HG03066 (cell line): ENCODE results near the gene LMAN2.

Source experiments
- ATAC-seq: cut with Tn5 transposase; IDR thresholded peaks from one replicate; pipeline ENCODE4 v1.9.1; 2021; ENCODE audit warnings: low read depth; ENCODE audit not compliant: unreplicated experiment

Gene LMAN2

DNA sequence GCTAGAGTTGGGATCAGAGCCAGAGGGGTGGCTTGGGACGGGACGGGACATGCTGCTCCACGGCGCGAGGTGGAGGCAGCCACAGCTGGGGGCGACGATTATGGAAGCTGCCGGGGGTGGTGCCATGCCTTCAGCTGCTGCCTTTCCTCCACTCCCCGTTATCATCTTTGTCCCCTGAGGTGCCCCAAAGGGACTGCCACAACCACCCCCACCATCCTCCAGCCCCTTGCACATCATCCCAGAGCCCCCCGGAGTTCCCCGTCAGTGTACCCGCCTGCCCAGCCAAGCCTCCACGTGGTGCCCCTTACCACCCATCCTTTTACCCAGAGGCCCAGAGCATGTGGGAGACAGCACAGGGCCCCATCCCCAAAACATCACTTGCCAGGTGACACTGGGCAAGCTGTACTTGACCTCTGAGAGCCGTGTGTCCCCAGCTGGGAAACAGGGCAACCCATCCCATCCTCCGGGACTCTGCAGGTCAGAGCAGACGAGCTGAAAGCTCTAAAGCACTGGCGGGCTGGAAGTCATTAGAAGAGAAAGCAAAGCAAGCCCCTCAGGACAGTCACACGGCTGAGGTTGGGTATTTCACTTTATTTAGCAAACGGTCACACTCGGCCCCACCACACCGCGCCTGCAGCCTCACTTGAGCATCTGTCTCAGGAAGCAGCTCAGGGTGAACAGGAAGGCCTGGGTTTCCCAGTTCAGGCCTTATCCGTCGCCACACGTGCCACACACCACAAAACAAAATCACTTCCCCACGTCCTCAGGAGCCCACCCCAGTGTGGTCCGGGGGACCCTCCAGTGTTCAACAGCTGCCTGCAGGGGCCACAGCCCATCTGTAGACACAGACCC, 20.3 kb downstream of the LMAN2 start:
- ATAC-seq: no peak

DNA sequence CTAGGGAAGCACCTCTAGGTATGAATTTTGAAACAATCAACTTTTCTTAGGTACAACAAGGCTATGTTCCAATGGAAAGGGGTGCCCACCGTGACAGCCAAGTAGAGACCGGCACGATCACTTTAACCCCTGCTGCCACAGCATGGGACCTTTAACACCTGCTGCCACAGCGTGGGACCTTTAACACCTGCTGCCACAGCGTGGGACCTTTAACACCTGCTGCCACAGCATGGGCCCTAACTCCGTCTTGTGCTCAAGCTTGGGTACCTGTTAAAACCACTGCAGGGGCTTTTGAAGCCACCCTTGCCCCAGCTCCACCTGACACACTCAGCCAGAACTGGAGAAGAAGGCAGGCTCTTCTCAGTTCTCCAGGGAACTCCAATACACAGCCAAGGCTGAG, 21.6 kb downstream of the LMAN2 start:
- ATAC-seq: no peak

DNA sequence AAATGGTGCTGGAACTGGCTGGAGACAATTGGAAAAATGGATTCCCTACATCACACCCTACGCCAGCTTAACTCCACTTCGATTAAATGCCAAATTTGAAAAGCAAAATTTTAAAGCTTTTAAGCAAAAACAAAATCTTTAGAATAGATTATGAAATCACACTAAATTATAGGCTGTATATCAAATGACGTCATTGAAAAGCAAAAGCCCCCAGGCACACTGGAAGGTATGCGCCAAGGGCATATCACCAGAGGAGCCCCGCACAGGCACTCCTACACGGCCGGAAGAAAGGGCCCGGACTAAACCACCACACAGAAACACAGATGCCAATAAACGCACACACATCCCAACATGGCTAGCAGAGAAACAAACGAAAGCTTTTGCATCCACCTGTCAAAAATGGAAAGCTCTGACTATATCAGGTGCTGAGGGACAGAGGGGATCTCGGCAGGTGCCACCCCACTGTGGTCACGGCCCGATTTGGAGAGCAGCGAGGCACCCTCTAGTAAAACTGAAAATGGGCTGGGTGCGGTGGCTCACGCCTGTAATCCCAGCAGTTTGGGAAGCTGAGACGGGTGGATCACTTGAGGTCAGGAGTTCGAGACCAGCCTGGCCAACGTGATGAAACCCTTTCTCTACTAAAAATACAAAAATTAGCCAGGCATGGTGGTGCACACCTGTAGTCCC, 22.8 kb downstream of the LMAN2 start:
- ATAC-seq: no peak

DNA sequence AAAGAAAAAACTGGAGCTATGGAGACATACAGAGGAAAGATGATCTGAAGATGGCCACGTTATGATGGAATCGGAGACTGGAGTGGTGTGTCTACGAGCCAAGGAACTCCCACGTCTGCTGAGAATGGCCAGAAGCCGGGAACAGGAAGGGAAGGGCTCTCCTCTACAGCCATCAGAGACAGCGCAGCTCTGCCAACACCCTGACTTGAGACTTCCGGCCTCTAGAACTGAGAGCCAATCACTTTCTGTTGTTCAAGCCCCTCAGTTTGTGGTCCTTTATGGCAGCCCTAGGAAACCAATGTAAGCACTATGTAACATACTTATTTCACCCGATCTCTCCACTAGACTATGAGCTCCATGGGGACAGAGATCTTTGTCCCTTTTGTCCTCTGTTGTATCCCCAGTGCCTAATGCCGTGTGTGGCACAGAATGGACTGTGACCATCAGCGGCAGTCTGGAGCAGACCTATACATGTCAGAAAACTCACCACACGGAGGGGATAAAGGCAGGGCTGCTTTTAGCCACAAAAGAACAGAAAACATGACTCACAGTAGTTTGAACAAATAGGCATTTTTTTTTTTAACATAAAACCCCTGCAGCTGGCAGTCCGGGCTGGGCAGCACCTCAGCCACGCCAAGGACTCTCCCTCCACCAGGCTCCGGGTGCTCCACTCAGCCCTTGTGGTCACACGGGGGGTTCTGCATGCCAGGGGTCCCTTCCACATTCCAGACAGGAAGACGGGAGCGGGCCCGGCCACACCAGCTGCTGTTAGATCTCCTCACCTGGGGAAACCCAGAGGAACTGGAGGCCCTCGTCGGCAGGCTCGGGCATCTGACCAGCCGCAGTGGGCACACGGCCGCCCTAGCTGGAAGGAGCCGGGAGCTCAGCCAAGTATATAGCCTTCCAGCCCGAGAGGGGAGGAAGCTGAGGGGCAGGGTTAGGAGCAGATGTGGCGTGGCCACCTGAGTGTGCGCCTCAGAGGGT, 23.6 kb downstream of the LMAN2 start:
- ATAC-seq: no peak

DNA sequence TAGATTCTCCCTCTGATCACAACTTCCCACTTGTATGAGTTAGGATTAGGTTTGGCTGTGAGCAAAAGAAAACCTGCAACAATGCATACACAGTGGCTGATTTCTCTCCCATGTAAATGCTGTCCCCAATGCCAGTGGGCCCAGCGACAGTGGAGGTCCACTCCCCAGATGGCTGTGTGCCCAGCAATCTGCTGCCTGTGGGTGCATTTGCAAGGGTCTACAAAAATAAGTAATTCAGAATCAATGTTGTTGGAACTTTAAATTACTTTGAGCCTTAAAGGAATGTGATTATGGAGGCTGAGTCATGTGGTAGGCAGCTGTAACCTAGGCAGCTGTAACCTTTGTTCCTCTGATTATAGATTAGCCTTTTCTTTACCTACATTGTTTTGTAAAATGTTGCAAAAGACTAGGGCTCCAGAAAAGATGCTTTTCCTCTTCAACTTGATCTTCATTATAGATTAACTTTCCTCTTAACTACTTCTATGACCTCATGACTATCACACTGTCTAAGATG, 25.5 kb downstream of the LMAN2 start:
- no peak for ATAC-seq

DNA sequence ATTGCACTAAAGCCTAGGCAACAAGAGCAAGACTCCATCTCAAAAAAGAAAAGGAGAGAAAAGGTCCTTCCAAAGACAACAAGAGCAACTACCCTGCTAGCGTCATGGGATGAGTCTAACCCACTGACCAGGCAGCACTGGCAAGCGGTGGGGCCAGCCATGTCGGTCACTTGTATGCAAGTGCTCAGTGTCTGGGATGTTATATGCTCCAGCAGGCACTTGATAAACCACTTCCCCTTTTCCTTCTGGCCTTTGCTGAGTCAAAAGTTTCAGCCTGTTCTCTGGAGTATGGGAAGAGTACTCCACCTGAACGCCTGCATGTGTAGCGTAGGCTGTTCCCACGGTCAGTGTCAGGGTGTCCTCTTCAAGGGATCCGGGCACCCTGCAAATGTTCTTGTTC, 30.6 kb downstream of the LMAN2 start:
- ATAC-seq: no peak

DNA sequence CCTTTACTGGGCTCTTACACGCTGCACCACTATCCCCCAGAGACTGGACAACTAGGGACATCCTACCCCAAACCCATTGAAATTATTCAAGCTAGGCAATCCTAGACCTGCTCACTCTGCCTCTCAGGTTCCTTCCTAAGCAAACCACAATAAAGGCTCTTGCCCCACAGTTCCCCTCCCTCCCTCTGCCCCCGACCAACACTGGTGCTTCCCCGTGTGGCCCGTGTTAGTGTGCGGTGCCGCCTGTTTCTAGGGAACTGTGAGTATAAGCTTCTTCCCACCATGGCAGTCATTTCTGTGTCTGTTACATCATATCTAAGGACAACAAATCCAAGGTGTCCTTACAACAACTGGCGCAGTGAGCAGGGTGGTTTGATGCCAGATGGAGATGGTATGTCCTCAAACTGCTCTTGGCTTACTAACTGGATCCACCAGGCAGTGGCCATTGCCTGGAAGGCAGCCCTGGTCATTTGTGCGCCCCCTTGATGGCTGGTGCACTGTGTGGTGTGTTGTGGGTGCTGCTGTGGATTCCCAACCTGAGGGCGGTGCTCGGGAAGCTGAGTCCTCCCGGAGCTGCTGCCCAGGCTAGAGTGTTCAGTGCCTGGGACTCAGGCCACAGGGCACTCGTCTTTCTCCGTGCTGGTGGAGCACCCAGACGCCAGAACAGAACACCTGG, 31.4 kb downstream of the LMAN2 start:
- ATAC-seq: no peak

DNA sequence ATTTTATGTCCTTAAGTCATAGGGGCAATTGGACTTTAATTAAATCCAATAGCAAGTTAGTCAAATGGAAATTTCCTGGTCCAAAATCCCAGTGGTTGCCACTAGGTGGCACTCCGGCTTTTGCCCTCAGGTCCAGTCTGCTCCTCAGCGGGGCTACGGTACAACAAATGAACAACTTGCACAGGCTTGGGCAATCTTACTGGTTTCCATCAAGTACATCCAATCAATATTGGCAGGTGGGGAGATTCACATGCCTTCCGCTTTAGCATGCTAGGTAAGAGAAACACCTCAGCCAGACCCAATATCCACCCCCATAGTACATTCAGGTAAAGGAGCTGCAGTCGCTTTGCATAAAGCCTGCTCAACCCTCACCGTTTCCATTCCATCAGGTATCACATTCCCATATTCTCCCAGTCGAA, 33.5 kb downstream of the LMAN2 start:
- ATAC-seq: no peak

DNA sequence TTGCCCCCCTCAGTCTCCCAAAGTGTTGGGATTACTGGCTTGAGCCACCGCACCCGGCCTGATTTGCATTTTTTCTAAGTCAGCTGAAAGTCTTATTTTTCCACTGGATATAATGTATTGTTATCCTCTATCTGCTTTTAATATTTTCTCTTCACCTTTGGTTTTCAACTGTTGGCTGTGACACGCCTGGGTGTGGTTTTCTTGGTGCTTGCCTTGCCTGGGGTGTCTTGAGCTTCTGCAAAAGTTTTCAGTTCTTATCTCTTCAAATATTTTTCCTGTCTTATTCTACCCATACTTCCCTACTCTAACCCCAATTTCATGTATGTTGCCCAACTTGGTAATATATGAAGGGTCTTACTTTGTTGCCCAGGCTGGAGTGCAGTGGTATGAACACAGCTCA, 35.5 kb downstream of the LMAN2 start:
- no peak for ATAC-seq

DNA sequence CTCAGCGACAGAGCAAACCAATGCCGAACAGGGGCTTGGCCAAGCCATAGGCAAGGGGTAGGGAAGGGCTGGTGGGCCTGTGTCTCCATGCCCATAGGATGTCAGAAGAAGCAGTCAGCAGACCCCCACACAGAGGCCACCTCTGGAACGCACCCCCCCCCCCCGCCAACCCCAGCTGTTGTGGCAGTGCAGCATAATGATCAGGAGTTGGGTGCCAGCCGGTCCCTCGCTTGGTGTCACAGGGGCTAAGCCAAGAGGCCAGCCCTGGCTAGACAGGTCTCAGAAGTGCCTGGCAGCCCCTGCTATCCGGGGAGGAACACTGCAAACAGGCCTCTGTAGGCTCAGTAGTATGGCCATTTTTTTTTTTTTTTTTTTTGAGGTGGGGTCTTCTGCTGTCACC, 36.1 kb downstream of the LMAN2 start:
- ATAC-seq: no peak

DNA sequence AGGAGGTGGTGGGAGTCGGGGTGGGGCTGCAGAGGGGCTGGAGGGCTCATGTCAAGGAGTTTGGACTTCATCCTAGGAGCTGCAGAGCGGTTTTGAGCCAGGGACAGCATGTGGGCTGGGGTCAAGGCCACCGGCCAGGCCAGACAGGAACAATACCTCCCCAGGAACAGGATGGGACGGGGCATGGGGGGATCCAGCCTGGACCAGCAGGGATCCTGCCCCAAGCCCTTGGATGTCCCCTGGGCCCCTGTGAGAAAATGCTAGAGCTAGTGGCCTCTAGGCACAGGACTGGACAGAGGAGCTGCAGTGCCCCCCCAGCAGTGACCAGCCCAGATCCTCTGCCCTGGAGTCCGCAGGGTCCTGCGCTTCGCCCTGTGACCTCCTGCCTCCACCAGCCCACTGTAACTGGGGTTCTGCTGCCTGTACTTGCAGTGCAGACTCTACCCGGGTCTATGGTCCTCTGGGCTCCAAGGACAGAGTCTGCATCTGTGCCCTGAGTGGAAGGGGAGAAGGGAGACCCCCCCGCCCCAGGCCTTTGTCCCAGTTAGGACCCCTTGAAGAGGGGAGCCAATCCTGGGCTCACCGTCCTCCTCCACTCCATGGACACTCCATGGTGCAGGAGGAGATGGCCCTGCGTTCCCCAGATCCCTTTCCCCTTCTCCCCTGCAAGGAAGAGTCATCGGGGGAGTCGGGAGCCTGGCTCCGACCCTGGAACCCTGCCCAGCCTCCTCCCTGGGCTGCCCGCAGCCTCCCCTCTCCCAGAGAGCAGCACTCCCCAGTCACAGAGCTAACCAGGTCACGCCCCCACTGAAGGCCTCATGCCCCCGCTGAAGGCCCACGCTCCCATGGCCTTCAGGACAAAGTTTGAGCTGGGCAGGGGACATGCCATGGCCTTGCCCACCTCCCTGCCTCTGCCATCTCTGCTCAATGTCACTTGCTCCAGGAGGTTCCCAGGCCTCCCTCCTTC, 36.8 kb downstream of the LMAN2 start:
- no peak for ATAC-seq

DNA sequence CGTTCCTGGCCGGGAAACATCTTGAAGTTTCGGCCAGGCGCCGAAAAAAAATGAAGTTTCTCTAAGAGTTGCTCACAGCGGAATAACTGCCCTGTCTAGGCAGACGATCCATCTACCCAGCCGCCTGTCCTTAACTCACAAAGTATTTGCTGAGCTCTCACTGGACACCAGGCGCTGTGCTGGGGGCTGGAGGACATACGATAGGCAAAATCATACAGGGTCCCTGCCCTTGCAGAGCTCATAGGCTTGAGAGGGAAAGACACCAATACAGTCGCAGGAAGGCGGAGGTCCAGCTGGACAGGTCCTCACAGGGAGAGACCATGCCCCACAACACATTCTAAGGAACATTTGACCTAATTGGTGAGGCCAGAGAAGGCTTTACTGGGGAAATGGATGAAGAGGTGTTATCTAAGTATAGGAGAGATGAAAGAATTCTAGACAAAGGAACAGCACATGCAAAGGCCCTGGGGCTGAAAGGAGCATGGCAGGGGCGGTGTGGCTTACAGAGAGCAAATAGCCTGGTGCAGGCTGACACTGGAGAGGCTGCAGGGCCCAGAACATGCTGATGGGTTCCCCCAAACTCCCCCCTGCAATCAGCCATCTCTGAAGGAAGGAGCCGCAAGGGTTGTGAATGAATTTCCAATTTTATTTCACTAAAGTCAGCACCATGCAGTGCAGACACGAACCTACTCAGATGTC, 37.8 kb downstream of the LMAN2 start:
- ATAC-seq: no peak

DNA sequence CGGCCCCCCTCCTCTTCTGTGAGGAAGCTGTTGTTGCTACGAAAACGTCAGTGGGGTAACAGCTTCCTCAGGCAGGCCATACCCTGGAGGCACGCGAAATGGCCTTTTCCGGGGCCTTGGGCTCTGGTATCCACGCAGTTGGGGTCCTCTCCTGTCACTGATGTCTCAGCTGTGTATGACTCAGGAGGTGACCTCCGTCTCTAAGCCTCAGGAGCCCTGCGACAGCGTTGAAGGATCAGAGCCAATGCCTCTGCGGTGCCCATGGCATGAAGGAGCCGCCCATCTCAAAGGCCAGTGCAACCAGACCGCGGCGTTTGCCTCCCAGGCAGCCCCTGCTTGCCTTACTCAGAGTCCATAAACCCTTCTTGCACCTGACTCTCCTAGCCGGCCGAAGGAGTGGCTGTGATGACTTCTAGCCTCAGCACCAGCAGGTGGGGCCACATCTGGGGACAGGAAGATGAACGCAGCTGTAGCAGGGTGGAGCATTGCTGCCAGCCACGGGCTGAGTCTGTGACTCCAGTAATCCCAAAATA, 38.8 kb downstream of the LMAN2 start:
- peak; percentile 30 for ATAC-seq

DNA sequence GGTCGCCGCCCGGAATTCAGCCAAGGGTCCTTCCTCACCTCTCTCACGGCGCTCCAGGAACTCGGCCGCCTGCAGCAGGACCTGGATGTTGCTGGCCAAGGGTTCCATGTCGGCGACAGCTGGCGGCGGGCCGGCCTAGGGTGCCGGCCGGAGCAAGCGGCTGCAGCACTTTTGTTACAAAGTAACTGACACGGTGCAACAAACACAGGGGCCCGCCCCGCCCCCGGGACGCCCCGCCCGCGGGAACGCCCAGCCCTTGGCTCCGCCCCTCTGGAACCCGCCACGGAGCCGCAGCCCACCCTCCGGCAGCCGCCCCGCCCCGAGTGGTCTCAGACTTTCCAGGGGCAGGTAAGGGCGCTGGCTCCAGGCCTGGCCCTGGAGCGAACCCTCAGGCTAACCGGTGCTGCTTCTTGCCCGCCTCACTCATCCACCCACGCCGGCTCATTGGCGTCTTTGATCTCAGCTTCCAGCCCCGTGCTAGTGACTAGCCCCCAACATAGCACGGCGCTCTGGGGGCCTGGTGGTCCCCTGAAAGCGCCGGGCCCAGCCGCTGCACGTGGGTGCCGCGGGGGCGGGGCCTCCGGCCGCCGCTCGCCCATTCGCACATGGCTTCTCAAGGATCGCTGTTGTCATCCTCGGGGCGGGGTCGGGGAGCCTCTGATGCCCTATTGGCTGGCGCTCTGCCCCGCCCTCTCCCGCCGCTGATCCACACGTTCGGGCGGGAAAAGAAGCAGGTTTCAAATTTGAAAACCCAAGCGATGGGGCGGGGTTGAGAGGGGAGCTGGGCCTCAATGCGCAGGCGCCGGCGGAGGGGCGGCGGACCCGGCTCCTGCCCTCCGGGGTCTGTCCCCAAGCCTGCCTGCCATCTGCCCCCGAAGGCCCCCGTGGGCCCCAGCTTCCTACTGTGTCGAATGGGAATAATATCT, 39.5 kb downstream of the LMAN2 start, which contains the start of gene MXD3:
Gene MXD3, minus strand, starts transcription at position 176 of the 926 bp plus-strand sequence. Its CDS starts 68 bp downstream, at position 108.
- ATAC-seq: peak; percentile 76

DNA sequence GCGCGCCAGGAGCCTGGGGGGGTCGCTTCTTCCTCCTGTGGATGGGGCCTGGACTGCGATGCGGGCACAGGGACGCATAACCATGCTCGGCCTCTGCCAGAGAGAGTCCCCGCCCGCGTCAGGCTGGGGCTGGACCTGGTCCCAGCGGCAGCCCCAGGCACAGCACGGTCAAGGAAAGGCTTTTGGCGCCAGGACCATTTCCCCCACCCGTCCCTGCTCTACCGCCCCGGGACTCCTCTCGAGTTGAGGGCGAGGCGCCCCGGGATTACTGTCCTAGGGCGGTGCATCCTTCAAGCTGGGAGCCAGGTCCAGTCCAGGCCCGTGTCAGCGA, 40.1 kb downstream of the LMAN2 start:
- peak; percentile 5 for ATAC-seq

DNA sequence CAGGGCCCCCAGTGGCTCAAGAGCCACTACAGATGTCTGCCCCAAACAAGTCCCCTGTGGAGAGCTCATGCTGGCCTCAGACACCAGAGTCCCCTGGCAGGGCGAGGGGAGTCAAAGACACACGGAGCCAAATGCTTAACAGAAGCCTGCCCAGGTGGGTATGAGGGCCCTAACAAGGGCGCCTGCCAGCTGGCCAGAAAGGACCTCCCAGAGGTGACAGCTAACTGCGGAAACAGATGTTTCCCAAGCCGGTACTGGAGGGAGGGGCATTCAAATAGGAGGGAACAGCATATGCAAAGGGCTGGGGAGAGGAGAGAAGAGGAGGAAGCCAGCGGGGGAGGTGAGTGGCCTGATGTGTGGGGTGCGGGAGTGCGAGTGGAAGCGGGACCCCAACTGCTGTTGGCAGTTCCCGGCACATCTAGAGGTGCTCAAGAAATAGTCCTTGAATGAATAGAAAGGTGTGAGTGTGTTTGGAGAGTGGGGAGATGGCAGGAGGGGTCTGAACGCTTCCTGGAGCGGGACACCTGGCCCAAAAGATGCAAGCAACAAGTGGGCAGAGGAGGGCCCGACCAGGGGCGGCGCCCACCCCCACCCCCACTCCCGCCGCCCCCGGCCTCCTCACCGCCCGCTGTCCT, 40.6 kb downstream of the LMAN2 start:
- peak; percentile 28 for ATAC-seq

DNA sequence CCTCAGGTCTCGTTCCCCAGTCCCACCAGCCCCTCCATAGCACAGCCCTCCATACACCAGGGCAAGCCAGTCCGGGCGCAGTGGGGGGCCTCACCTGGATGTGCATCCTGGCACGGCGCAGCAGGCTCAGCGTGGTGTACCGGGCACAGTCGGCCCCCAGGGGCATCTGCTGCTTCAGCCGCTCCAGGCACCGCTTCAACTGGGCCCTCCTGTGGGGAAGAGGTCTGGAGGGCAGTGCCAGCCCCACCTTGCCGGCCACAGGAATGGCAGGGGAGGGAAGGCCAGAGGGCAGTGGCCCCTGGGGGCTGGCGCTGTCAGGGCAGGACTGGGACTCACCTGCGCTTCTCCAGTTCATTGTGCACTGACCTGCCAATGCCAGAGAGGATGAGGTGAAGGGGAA, 41.1 kb downstream of the LMAN2 start:
- ATAC-seq: no peak
